Measurements from ENCODE around the gene FTH1. TPM values are rescaled to one million over a fixed set of nuclear protein-coding genes. Genes with fewer than 3 reads are reported as not detected.

FTH1 gene
- total RNA-seq, 4 donors from 2014 or later = 1,945 to 2,292 (median 2,070) TPM

DNA sequence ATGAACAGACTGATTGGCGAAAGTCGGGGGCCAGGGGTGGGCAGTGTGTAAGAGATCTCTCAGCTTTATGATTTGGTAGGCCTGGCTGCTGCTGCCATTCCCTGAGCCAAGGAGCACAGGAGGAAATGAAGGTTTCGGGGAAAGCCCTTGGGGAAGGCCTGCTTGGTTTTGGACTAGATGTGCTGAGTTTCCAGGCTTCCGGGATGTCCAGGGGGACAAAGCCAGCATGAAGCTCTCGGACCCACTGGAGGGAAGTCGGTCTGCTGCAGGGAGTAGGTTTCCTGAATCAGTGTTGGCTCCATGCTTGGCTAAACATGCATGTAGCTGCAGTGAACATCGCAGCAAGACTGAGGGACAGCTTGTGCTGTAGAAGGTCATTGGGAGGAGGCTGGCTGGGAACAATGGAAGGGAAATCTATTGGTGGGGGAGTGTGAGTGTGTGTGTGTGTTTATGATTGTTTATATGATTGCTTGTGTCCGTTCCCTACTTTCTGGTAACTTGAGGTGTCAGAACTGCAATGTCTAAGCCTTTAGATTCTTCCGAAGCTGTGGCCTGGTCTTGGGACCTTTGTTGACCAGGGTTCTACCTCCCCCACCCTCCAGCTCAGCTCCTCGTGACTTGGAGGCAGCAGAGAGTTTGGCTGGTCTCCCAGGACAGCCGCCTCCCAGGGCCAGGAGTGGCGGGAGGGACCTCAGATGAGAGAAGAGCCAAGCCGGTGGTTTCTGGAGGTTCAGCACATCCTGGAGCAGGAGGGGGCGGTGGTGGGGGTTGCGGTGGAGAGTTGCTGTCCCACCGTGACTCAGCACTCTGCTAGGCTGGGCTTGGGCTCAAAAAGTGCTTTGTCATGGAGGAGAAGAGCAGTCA, 4.0 kb upstream of the FTH1 start:
- Histone ChIP-seq H3K4me1 (peaks cover 23 to 85% (median 58%) of the 10 kb centered on the region in 3 donors), H3K27ac (peak overlapping the region; percentile 91 to 99 (median 97)), H3K27me3 (no peaks in the 10 kb centered on the region), H3K9me3 (no peaks in the 10 kb centered on the region), H3K4me3 (peak overlapping the region in 1 of 2 donors; percentile 28), H3K36me3 (no peaks in the 10 kb centered on the region)
- peak; percentile 87 for ATAC-seq
- TF ChIP-seq, protein P1, sequence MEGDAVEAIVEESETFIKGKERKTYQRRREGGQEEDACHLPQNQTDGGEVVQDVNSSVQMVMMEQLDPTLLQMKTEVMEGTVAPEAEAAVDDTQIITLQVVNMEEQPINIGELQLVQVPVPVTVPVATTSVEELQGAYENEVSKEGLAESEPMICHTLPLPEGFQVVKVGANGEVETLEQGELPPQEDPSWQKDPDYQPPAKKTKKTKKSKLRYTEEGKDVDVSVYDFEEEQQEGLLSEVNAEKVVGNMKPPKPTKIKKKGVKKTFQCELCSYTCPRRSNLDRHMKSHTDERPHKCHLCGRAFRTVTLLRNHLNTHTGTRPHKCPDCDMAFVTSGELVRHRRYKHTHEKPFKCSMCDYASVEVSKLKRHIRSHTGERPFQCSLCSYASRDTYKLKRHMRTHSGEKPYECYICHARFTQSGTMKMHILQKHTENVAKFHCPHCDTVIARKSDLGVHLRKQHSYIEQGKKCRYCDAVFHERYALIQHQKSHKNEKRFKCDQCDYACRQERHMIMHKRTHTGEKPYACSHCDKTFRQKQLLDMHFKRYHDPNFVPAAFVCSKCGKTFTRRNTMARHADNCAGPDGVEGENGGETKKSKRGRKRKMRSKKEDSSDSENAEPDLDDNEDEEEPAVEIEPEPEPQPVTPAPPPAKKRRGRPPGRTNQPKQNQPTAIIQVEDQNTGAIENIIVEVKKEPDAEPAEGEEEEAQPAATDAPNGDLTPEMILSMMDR (IDR thresholded peaks at IDR 0.05) = no peak
- TF ChIP-seq POLR2AphosphoS5 (IDR thresholded peaks at IDR 0.05) (peak; percentile 93), EP300 (IDR thresholded peaks at IDR 0.05) (no peak), POLR2A (IDR thresholded peaks at IDR 0.05) (peak; percentile 52 to 60)
- WGBS, 2 donors (ENCODE audit: low coverage in 1 of 2) = 3 to 11% methylated on average over 6 to 8 of the region's 16 CpGs

GRCh38 chr11:61969838-61970662, 2.6 kb upstream of the FTH1 start:
- no peak overlapping the region for H3K4me3 ChIP-seq
- 55 to 58% methylated on average over 2 of the region's 2 CpGs for WGBS, 2 donors (ENCODE audit: low coverage in 1 of 2)
- no peaks in the 10 kb centered on the region for H3K9me3 ChIP-seq
- ATAC-seq = no peak
- H3K27ac ChIP-seq = peak overlapping the region; percentile 91 to 99 (median 97)
- H3K4me1 ChIP-seq = peaks cover 23 to 77% (median 49%) of the 10 kb centered on the region in 3 donors
- no peaks in the 10 kb centered on the region for H3K27me3 ChIP-seq
- TF ChIP-seq POLR2A (IDR thresholded peaks at IDR 0.05) (no peak), EP300 (IDR thresholded peaks at IDR 0.05) (no peak), POLR2AphosphoS5 (IDR thresholded peaks at IDR 0.05) (peak; percentile 79)
- TF ChIP-seq, protein P1 (IDR thresholded peaks at IDR 0.05) = no peak
- peaks cover 0 to 12% of the 10 kb centered on the region in 2 donors for H3K36me3 ChIP-seq

GRCh38 chr11:61969391-61969758, 1.9 kb upstream of the FTH1 start:
- WGBS, 2 donors (ENCODE audit: low coverage in 1 of 2) = 44 to 68% methylated on average over 4 of the region's 7 CpGs
- Histone ChIP-seq H3K4me1 (peaks cover 23 to 77% (median 43%) of the 10 kb centered on the region in 3 donors), H3K27me3 (no peaks in the 10 kb centered on the region), H3K4me3 (peak overlapping the region in 1 of 2 donors; percentile 92), H3K9me3 (no peaks in the 10 kb centered on the region), H3K27ac (peak overlapping the region; percentile 35 to 99 (median 95)), H3K36me3 (peaks cover 0 to 19% of the 10 kb centered on the region in 2 donors)
- TF ChIP-seq POLR2AphosphoS5 (IDR thresholded peaks at IDR 0.05) (no peak), EP300 (IDR thresholded peaks at IDR 0.05) (no peak), POLR2A (IDR thresholded peaks at IDR 0.05) (no peak)
- no peak for ATAC-seq

GRCh38 chr11:61968758-61969390, 1.4 kb upstream of the FTH1 start:
- WGBS, 2 donors (ENCODE audit: low coverage in 1 of 2) = 83 to 86% methylated on average over 5 to 11 of the region's 16 CpGs
- ATAC-seq = no peak

More at GRCh38 chr11:61968758-61969390, 1.4 kb upstream of the FTH1 start:
- Histone ChIP-seq H3K36me3 (peaks cover 0 to 24% of the 10 kb centered on the region in 2 donors), H3K4me1 (peaks cover 20 to 77% (median 44%) of the 10 kb centered on the region in 3 donors), H3K27ac (peak overlapping the region; percentile 91 to 99 (median 98)), H3K4me3 (peak overlapping the region in 1 of 2 donors; percentile 92), H3K9me3 (no peaks in the 10 kb centered on the region), H3K27me3 (no peaks in the 10 kb centered on the region)
- TF ChIP-seq, protein P1 (IDR thresholded peaks at IDR 0.05) = no peak
- TF ChIP-seq EP300 (IDR thresholded peaks at IDR 0.05) (no peak), POLR2AphosphoS5 (IDR thresholded peaks at IDR 0.05) (no peak), POLR2A (IDR thresholded peaks at IDR 0.05) (no peak)
